ENCODE results near the gene ZNF787.

GRCh38 chr19:56101095-56101494 lies 20.0 kb downstream of the ZNF787 start:
- no peak for TF ChIP-seq FOXM1 (IDR thresholded peaks at IDR 0.05; ENCODE audit: borderline replicate concordance)
- TF ChIP-seq CTBP1 (IDR thresholded peaks at IDR 0.05; ENCODE audit: borderline replicate concordance) = no peak
- TF ChIP-seq FOXK2 (IDR thresholded peaks at IDR 0.05) = no peak
- TF ChIP-seq BHLHE40 (IDR thresholded peaks at IDR 0.05; ENCODE audit: borderline replicate concordance) = no peak
- no peak for TF ChIP-seq SP1 (IDR thresholded peaks at IDR 0.05)
- no peak for TF ChIP-seq FOXA1 (IDR thresholded peaks at IDR 0.05)
- no peak for TF ChIP-seq LEF1 (IDR thresholded peaks at IDR 0.05; ENCODE audit: borderline replicate concordance)
- TF ChIP-seq L3MBTL2 (conservative IDR thresholded peaks at IDR 0.05) = no peak
- TF ChIP-seq ELF4 (IDR thresholded peaks at IDR 0.05) = no peak
- TF ChIP-seq ZNF384 (IDR thresholded peaks at IDR 0.05) = no peak
